ENCODE results near the gene CRTC1. TPM values are rescaled to one million over a fixed set of nuclear protein-coding genes. Genes with fewer than 3 reads are reported as not detected.

CRTC1 gene
- total and polyA plus RNA-seq, 3 donors from 2014 or later, result 15.6 to 32.1 (median 28.1) TPM

- no peak for DNase-seq
- no peaks in the 10 kb centered on the region for H3K36me3 ChIP-seq (ENCODE audit: low read depth, missing control alignments)
- WGBS, 2 donors, result 82 to 83% methylated on average over 9 to 10 of the region's 10 CpGs
These were observed 97.2 kb downstream of the CRTC1 start for GRCh38 chr19:18780631-18781030.

GRCh38 chr19:18781047-18781600 lies 97.6 kb downstream of the CRTC1 start:
- Histone ChIP-seq H3K9me3 (no peaks in the 10 kb centered on the region), H3K36me3 (ENCODE audit: low read depth, missing control alignments) (no peaks in the 10 kb centered on the region), H3K27ac (no peak overlapping the region), H3K27me3 (no peaks in the 10 kb centered on the region), H3K4me1 (peaks cover 2% of the 10 kb centered on the region), H3K4me3 (no peak overlapping the region)
- WGBS, 2 donors, result 95% methylated on average over 3 to 11 of the region's 14 CpGs
- DNase-seq, result no peak
- intact Hi-C loops (cut with DNase I; ENCODE audit: low total_unique reads), result no loop called here
- no peak for TF ChIP-seq POLR2A (IDR thresholded peaks at IDR 0.05)
- TF ChIP-seq CTCF (IDR thresholded peaks at IDR 0.05), result no peak

More at GRCh38 chr19:18780631-18781030, 97.2 kb downstream of the CRTC1 start:
- Histone ChIP-seq H3K27ac (no peak overlapping the region), H3K9me3 (no peaks in the 10 kb centered on the region), H3K4me3 (no peak overlapping the region), H3K4me1 (no peaks in the 10 kb centered on the region), H3K27me3 (no peaks in the 10 kb centered on the region)
- TF ChIP-seq CTCF (IDR thresholded peaks at IDR 0.05) (no peak), POLR2A (IDR thresholded peaks at IDR 0.05) (no peak)
- intact Hi-C loops (cut with DNase I; ENCODE audit: low total_unique reads), result no loop called here

- Histone ChIP-seq H3K4me1 (peaks cover 2% of the 10 kb centered on the region), H3K4me3 (no peak overlapping the region), H3K36me3 (ENCODE audit: low read depth, missing control alignments) (no peaks in the 10 kb centered on the region), H3K27me3 (no peaks in the 10 kb centered on the region), H3K9me3 (no peaks in the 10 kb centered on the region), H3K27ac (no peak overlapping the region)
- WGBS, 2 donors, result 90% methylated on average over 19 to 20 of the region's 20 CpGs
- TF ChIP-seq POLR2A (IDR thresholded peaks at IDR 0.05) (no peak), CTCF (IDR thresholded peaks at IDR 0.05) (no peak)
- DNase-seq, result no peak
- intact Hi-C loops (cut with DNase I; ENCODE audit: low total_unique reads), result no loop called here
These were observed 98.5 kb downstream of the CRTC1 start for GRCh38 chr19:18781885-18782527.

GRCh38 chr19:18782559-18783225 lies 99.2 kb downstream of the CRTC1 start:
- H3K36me3 ChIP-seq (ENCODE audit: low read depth, missing control alignments), result no peaks in the 10 kb centered on the region
- H3K9me3 ChIP-seq, result no peaks in the 10 kb centered on the region
- TF ChIP-seq CTCF (IDR thresholded peaks at IDR 0.05), result no peak
- peaks cover 2% of the 10 kb centered on the region for H3K4me1 ChIP-seq
- 77 to 90% methylated on average over 4 to 22 of the region's 22 CpGs for WGBS, 2 donors
- intact Hi-C loops (cut with DNase I; ENCODE audit: low total_unique reads), result no loop called here
- no peak overlapping the region for H3K27ac ChIP-seq
- H3K27me3 ChIP-seq, result no peaks in the 10 kb centered on the region
- no peak overlapping the region for H3K4me3 ChIP-seq
- no peak for DNase-seq
